Right atrium auricular region (tissue), 2 donors: Measurements from ENCODE around the gene LHFPL5. TPM values are rescaled to one million over a fixed set of nuclear protein-coding genes. Genes with fewer than 3 reads are reported as not detected.

Experiments
- DNase-seq: peaks from one replicate; pipeline ENCODE4 v3.0.0-alpha.2; 2019; ENCODE audit warnings: low spot score
- H3K27ac ChIP-seq, 2 donors: fragments of 200-600 bp; sonication (generic); 1 replicate in 1 of 2; 2 replicates in 1 of 2; pipeline ENCODE4 v1.5.1; 2016 to 2019
- H3K27me3 ChIP-seq, 2 donors: fragments of 200-600 bp; sonication (generic); one replicate each; pipeline versions ENCODE4 v1.5.1 to v1.6.0; 2017 to 2019
- H3K36me3 ChIP-seq: fragments of 200-600 bp; sonication (generic); one replicate; pipeline ENCODE4 v1.5.1; 2016
- H3K4me1 ChIP-seq, 2 donors: fragments of 200-600 bp; sonication (generic); one replicate each; pipeline versions ENCODE4 v1.5.1 to v1.6.0; 2017 to 2019
- H3K4me3 ChIP-seq, 2 donors: fragments of 200-600 bp; sonication (generic); 1 replicate in 1 of 2; 2 replicates in 1 of 2; pipeline ENCODE4 v1.5.1; 2017 to 2019; ENCODE audit warnings: mild to moderate bottlenecking in 1 of 2, moderate library complexity in 1 of 2
- H3K9me3 ChIP-seq, 2 donors: fragments of 200-600 bp; sonication (generic); one replicate each; pipeline ENCODE4 v1.5.1; 2019
- total RNA-seq, 2 donors: library from RNA; depleted of rRNA; stranded (reverse); fragments of >200 nt; gene quantifications; one replicate each; pipeline ENCODE4 v1.1.0, GENCODE V29; 2016
- TF ChIP-seq, protein P1 (sequence below), 2 donors: fragments of 200-600 bp; sonication (generic); IDR thresholded peaks; one replicate each; pipeline ENCODE4 v1.5.1; 2019; ENCODE audit warnings: antibody characterized with exemption in 2 of 2

Gene LHFPL5
- total RNA-seq, 2 donors from 2014 or later = not detected

DNA sequence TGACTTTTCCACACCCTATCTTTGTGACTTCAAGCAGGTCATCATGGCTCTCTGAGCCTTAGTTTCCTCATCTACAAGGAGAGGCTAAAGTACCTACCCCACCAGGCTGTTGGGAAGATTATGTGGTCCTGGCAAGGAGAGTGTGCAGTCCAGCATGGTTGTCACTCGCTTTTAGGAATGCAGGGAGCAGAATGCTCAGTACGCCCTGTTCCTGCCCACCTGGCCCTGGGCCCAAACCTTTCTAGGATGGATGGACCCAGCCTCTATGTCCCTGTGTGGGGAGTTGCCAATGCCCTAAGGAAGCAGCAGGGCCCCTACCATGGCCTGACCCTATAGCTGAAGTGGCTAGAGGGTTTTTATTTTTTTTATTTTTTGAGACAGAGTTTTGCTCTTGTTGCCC is 26.7 kb upstream of the LHFPL5 start:
- Histone ChIP-seq H3K36me3 (no peaks in the 10 kb centered on the region), H3K27ac (no peak overlapping the region), H3K4me1 (peaks cover 0 to 7% of the 10 kb centered on the region in 2 donors), H3K9me3 (no peaks in the 10 kb centered on the region), H3K4me3 (no peak overlapping the region), H3K27me3 (peaks cover 4 to 7% of the 10 kb centered on the region in 2 donors)
- no peak for DNase-seq
- TF ChIP-seq, protein P1, sequence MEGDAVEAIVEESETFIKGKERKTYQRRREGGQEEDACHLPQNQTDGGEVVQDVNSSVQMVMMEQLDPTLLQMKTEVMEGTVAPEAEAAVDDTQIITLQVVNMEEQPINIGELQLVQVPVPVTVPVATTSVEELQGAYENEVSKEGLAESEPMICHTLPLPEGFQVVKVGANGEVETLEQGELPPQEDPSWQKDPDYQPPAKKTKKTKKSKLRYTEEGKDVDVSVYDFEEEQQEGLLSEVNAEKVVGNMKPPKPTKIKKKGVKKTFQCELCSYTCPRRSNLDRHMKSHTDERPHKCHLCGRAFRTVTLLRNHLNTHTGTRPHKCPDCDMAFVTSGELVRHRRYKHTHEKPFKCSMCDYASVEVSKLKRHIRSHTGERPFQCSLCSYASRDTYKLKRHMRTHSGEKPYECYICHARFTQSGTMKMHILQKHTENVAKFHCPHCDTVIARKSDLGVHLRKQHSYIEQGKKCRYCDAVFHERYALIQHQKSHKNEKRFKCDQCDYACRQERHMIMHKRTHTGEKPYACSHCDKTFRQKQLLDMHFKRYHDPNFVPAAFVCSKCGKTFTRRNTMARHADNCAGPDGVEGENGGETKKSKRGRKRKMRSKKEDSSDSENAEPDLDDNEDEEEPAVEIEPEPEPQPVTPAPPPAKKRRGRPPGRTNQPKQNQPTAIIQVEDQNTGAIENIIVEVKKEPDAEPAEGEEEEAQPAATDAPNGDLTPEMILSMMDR (IDR thresholded peaks at IDR 0.05) = no peak

DNA sequence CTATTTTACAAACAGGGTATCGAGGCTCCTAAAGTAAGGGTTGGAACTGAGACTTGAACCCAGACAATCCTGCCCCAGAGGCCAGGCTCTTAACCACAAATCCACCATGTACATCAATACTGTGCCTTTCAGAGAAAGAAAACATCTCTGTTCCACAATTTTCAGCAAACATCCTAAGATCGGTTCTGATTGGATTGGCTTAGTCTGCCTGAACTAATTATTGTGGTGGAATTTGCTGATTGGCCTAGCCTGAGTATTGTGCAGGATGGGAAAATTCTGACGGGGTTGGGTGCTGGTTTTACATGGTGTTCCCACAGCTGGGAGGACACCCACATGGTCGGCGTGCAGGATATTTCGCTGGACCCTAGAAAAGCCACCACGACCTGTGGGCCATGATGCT is 24.4 kb upstream of the LHFPL5 start, which contains the start of gene CLPSL1:
Gene CLPSL1, plus strand, starts transcription at position 301 of the 400 bp plus-strand sequence. Its CDS starts 92 bp downstream, at position 393.
- Histone ChIP-seq H3K36me3 (no peaks in the 10 kb centered on the region), H3K4me3 (no peak within 1 kb of the TSS), H3K4me1 (peaks cover 0 to 7% of the 10 kb centered on the region in 2 donors), H3K27ac (no peak within 1 kb of the TSS), H3K27me3 (peaks cover 3 to 7% of the 10 kb centered on the region in 2 donors), H3K9me3 (no peaks in the 10 kb centered on the region)
- TF ChIP-seq, protein P1 (IDR thresholded peaks at IDR 0.05) = no peak
- DNase-seq = no peak

DNA sequence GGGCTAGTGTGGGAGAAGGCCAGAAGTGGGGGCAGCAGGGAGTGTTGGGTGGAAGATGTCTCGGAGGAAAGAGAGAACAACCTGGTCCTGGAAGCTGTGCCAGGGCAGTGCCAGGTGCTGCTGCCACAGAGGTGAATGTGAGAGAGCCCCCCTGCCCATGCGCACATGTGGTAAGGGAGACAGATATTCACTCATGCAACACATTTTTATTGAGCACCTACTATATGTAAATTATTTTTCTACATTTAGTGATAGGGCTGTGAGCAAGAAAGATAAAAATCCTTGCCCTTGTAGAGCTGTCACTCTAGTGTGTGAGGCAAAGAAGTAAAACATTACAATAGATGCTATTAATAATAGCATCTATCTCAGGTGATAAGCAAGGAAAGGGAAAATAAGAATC is 23.9 kb upstream of the LHFPL5 start:
- peaks cover 0 to 6% of the 10 kb centered on the region in 2 donors for H3K4me1 ChIP-seq
- no peaks in the 10 kb centered on the region for H3K9me3 ChIP-seq
- H3K36me3 ChIP-seq = no peaks in the 10 kb centered on the region
- DNase-seq = no peak
- TF ChIP-seq, protein P1 (IDR thresholded peaks at IDR 0.05) = no peak
- no peak overlapping the region for H3K27ac ChIP-seq
- no peak overlapping the region for H3K4me3 ChIP-seq
- H3K27me3 ChIP-seq = peaks cover 0 to 3% of the 10 kb centered on the region in 2 donors

DNA sequence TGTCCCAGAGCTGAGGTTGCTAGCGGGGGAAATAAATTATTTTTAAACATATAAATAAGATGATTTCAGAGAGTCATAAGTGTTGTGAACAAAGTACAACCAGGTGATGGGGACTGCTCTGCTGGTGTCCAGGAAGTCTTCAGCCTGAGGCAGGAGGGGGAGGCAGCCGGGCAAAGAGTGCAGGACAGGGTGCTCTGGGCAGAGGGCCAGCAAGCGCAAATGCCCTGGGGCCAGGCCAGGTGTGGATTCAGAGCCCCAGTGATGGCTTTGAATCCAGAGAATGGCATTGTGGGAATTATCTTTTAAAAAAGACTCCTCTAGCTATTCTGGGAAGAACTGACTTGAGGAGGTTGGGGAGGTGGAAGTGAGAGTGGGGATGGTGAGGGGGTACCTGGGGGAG is 22.7 kb upstream of the LHFPL5 start:
- H3K4me3 ChIP-seq = no peak overlapping the region
- no peak overlapping the region for H3K27ac ChIP-seq
- DNase-seq = no peak
- no peaks in the 10 kb centered on the region for H3K36me3 ChIP-seq
- H3K27me3 ChIP-seq = peaks cover 0 to 5% of the 10 kb centered on the region in 2 donors
- no peaks in the 10 kb centered on the region for H3K9me3 ChIP-seq
- TF ChIP-seq, protein P1 (IDR thresholded peaks at IDR 0.05) = no peak
- H3K4me1 ChIP-seq = no peaks in the 10 kb centered on the region

DNA sequence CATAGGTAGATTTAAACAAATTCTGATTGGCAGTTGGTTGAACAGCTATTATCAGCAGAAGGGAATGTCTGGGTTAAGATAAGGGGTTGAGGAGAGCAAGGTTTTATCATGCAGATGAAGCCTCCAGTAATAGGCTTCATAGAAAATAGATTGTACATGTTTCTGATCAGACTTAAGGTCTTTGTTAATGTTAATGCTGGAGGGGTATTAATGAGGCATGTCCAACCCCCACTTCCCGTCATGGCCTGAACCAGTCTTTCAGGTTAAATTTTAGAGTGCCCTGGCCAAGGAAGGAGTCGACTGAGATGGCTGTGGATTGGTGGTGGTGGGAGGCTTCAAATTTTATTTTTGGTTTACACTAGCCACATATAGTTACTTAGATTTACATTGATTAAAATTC is 21.0 kb upstream of the LHFPL5 start:
- Histone ChIP-seq H3K9me3 (no peaks in the 10 kb centered on the region), H3K4me1 (no peaks in the 10 kb centered on the region), H3K4me3 (no peak overlapping the region), H3K27ac (no peak overlapping the region), H3K36me3 (no peaks in the 10 kb centered on the region), H3K27me3 (peaks cover 0 to 5% of the 10 kb centered on the region in 2 donors)
- no peak for DNase-seq
- TF ChIP-seq, protein P1 (IDR thresholded peaks at IDR 0.05) = no peak

DNA sequence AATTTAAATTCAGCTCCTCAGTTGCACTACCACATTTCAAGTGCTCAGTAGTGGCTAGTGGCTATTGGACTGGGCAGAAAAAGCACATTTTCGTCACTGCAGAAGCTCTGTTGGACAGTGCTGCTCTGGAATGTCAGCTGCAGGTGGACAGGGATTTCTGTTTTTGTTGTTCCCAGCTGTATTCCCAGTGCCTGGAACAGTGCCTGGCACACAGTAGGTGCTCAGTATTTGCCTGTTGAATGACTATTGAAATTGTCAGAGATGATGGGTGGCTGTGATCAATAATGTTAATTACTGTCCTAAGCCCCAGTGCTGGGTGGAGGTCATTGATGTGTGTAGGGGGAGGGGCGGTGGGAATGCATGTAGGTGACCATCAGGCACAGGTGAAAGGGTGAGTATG is 18.9 kb upstream of the LHFPL5 start:
- Histone ChIP-seq H3K36me3 (no peaks in the 10 kb centered on the region), H3K4me1 (no peaks in the 10 kb centered on the region), H3K27ac (no peak overlapping the region), H3K27me3 (peaks cover 0 to 5% of the 10 kb centered on the region in 2 donors), H3K4me3 (no peak overlapping the region), H3K9me3 (no peaks in the 10 kb centered on the region)
- TF ChIP-seq, protein P1 (IDR thresholded peaks at IDR 0.05) = no peak
- no peak for DNase-seq
